ENCODE measurements around the gene HS3ST2.

- peak; percentile 52 for TF ChIP-seq POLR2AphosphoS5 (IDR thresholded peaks at IDR 0.05)
- no peak for TF ChIP-seq CTCF (IDR thresholded peaks at IDR 0.05)
These were observed 26.3 kb upstream of the HS3ST2 start for GRCh38 chr16:22787466-22788192.
